CD4-positive, alpha-beta T cell treated with Interferon alpha-2 for 1 hour (primary cell): Measurements from ENCODE around the gene FARP1.
"Not testable (repeated sequence)": the region's sequence is repeated elsewhere in the genome, so short reads cannot be mapped to it uniquely, and the experiment has no call there.

Experiments used
- DNase-seq, 2 donors: peaks; one replicate each; pipeline ENCODE4 v3.0.0-alpha.2; 2020 to 2022

FARP1 gene

DNA sequence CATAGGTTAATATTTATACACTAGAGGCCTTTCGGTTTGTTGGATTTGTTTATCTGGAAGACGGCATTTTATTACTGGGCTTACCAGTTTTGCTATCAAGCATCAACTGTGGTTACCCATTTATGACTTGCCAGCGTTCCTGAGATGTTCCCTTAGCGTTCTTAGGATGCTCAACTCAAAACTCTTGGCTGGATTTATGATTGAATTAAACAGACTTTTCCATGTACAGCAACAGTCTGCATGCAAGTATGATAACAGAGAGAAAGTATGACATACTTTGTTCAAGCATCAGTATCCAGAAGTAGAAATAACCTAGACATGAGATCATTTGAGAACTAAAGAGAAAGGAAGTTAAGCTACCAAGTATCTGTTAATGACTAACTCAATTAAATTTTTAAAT, 64.1 kb downstream of the FARP1 start:
- DNase-seq, result no peak

DNA sequence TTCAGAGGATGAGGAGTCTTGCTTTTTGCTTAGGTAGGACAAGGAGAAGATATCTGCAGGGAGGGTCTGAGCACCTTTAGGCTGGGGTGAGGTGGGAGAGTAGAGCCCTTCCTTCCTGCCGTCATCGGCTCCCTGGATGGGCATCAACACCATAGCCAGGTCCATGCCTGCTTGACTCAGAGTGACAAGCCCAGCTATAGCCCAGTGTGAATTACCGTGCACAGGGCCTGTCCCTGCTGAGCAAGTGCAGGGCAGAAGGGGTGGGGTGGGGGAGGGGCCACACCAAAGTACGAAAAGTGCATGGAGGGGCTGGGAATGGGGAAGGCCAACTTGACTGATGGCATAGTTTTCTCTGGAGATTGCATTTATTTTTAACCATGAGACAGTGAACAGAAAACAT, 64.5 kb downstream of the FARP1 start:
- no peak for DNase-seq

DNA sequence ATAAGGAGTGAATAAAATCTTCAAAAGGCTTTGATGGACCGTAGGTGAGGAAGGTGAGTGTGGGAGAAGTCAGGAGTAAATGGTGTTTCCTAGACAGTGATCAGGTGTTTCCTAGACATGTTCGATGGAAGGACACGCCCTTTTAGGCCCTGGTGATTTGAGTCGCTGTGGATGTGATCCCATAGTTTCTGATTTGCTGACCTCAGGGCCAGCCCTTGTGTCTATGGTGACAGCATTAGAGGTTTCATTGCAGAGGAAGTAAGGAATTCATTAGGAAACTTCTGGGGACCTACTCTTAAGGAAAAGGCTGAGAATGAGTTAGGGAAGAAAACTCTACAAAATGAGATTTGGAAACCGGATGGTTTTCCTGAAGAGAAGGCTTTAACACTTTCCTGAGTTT, 65.7 kb downstream of the FARP1 start:
- DNase-seq, result no peak

DNA sequence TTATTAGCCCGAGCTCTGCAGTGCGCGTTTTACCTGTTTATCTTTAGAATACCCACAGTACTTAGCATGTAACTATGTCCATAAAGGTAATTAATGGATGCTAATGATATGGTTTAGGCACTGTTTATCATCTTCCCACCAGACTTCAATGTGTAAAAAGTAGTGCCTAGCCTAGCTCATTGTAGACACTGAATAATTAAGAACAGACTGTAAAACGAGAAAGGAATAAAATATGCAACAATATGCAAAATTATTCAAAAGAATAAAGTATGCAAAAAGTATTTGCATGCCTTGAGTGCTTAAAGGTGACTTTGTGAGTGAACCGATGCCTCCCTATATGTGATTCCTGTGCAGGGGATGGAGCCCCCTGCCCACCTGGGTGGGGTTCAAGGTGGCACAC, 69.9 kb downstream of the FARP1 start:
- no peak for DNase-seq

DNA sequence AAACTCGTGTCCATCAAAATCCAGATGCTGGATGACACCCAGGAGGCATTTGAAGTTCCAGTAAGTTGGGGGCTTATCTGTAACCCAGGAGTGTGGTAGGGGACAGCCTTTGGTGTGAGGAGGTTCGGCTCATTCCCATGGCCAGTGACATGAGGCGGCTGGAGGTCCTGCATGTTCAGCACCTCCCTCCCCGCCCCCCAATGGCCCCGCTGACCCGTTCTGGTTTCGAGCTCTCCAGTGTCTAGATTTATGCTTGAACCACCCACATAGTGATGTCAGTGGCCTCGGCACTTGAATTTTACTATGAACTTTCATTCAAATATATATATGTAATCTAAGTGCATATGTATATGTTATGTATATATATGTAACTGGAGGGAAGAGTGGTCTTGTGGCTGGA, 70.5 kb downstream of the FARP1 start:
- no peak for DNase-seq

DNA sequence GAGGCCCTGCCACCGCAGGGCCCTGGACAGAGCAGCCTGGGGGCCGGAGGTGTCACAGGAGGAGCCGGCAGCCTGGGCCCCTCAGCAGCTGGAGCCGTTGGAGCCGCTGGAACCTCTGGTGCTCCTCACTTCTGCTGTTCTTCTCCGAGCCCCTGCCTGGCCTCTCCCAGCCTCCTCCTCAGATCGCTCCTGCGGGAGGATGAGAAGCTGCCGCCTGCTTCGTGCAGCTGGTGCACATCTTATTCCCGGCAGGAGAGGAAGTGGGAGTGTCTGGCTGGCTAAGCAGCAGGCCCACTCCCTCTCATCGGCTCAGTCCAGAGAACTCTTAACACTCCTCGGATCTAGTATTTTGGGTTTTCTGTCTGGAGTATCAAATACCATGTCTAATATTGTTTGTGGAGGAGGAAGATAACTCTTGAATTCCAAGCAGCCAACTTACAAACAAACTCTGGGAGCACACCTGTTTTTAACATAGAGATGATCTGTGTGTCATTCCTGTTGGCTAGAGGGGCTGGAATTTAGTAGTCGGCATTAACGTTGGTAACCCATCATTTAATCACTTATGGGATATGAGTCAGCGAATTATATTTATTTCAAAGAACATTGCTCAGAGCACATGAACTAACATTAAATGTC, 71.2 kb downstream of the FARP1 start:
- no peak for DNase-seq

DNA sequence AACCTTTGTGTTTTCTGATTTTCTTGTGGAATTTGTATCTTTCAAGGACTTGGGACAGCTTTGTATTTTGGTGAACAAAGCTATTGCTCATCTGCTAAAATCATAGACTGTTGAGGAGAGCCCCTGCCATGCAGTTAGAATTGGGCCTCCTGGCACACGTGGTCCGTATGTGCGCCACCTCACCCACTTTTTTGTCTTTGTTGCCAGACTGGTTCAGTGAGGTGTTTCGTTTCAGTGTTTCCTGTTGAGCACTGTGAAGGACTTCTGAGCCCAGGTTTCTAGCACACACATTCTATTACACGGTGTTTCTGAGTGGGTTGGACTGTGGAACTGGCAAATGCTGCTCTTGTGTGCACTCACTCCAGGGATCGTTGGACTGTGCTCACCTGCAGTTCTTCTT, 71.8 kb downstream of the FARP1 start:
- no peak for DNase-seq

DNA sequence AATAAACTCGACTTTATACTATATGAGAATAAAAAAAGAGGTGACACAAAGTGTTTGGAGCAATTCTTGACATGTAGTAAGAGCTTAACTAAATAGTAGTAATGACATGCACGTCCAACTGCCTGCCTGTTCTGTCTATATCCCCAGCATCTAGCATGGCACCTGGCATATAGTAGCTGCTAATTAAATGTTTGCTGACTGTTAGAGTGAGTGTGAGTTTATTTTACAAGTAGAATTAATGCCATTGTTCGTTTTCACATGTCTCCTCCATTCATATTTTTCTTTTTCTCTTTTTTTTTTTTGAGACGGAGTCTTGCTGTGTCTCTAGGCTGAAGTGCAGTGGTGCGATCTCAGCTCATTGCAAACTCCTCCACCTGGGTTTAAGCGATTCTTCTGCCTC, 72.6 kb downstream of the FARP1 start:
- no peak for DNase-seq

DNA sequence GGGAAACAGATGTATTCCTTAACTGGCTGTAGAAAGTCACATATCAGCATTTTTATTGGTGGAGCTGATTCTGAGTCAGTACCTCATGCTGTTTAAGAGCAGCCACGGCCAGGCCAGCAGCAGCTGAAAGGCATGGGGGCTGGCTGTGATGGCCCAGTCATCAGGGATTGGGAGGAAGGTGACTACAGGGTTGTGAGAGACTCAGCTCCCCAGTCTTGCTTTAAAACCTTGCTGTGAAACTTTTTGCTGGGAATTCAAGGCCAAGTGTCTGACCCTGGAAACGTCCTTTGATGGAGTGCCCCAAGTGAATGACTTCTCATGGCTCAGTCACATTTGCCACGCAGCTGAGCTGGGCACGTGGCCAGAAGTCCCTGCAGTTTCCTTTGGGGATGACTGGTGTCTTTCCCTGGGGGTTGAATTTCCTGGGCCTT, 73.3 kb downstream of the FARP1 start:
- no peak for DNase-seq

DNA sequence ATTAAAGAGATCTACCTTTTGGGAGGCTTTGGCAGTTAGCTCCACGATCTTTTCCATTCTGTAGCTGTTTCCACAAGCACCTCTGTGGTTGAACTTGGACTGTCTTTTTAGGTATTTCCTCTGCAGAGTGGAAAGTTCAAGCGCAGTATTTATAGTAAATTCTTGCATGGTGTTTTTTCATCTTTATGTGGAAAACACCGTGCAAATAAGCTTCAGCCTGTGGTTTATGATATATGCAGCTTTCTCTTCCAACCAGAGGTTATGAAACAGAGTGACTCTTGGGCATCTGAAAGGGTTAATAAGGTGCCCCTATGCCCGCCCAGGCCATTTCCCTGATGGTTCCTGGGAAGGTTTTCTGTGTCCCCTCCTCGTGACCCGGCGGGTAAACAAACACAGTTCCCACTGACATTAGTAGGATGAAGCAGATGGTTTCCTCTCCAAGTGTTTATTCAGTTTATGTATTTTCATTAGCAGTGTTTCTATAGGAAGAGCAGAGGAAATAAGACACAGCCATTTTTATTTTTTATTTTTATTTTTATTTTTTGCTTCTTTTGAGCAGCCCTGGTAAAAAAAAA, 73.9 kb downstream of the FARP1 start:
- no peak for DNase-seq

DNA sequence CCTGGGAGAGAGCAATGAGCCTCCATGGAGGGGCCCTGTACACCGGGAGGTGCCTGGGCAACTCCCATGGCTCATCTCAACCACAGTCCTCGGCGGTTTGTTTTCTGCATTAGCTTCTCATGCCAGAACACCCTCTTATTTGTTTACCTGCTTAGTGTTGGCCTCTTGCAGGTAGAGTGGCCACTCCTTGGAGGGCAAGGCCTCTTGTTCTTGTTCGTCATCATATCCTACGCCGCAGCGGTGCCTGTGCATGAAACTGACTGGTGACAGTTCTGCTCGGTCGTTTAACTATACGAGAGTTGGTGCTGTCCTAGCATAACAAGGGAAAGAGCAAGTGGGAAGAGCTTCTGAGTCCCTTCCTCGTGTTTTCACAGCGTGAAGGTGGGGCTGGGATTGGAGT, 74.7 kb downstream of the FARP1 start:
- no peak for DNase-seq

DNA sequence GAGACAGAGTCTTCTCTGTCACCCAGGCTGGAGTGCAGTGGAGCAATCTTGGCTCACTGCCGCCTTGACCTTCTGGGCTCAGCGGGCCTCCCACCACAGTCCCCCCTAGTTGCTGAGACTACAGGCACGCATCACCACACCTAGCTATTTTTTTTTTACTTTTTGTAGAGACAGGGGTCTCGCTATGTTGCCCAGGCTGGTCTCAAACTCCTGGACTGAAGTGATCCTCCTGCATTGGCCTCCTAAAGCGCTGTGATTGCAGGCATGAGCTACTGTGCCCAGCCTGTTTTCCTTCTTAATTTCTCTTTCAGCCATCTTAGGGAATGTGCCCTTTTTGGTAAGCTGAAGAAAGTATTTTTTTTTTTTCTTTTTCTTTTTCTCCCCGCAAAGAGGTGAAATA, 76.8 kb downstream of the FARP1 start:
- no peak for DNase-seq

DNA sequence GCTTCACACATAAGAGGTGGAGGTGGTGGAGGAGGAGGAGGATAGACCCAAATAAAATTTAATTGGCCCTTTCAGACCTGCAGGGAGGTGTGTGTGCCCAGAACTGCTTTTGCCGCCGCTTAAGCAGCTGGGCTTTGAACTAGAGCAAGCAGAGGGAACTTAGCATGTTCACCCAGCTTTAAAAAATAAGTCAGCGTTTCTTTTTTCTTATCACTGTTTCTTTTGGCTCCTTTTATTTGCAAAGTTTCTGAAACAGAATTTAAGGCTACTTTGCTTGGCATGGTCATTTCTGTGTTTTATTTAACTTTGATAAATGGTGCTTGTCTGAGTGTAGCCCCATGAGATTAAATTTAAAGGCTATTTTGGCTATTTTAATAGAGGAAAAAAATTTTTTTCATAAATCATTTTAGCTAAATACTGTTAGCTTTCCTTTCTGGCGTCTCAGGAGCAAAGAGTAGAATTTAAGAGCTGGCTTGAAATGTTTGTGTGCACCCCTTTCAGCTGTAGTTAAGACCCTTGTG, 77.4 kb downstream of the FARP1 start:
- DNase-seq, result no peak

DNA sequence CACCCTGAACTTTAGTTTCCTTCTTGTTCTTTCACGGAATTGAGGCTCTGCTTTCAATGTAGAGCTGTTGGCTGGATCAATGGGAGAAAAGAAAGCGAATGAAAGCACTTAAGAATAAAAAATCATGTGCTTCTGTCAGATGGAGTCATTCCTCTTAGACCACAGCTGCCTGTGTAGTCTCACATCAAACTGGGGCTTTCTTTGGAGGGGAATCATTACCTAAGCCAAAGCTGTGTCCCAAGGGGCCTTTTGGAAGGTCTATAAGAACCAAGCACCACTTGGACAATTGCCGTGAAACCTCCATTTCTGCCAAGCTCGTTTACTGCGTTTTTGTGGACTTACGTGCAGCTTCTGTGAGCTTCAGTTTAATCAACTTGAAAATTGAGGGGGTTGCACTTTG, 78.3 kb downstream of the FARP1 start:
- DNase-seq, result no peak

DNA sequence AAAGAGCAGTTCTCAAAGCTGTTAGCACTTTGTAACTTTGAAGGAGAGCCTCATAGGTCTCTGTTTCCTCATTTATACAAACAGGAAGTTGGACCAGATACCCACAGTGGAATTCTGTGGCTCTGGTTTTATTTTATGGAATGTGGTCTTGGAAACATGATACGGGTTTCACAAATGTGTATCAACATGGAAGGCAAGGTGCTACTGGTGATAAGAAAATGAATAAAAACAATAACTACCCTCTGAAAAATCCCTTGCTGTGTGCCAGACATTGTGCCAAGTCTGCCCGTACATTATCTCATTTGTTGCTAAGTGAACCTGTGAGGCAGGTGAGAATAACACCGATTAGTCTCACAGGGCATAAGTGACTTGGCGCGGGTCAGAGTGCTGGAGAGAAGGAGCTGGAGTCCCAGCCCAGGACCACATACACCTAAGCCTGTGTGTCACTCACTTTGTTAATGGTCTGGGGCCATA, 79.2 kb downstream of the FARP1 start:
- no peak for DNase-seq

DNA sequence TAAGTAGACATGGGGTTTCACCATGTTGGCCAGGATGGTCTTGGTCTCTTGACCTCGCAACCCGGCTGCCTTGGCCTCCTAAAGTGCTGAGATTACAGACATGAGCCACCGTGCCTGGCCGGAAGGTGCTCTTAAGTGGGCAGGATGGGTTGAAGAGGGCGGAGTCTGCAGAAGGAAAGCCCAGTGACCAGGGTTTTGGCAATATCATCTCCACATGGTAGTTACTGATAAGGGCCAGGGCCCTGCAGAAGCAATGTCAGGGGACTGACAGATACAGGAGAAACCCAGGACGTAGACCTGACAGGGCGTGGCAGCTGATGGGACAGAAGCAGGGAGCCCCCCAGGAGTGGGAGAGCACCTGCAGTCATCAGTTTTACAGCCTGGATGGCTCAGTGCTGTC, 79.9 kb downstream of the FARP1 start:
- DNase-seq, result no peak

DNA sequence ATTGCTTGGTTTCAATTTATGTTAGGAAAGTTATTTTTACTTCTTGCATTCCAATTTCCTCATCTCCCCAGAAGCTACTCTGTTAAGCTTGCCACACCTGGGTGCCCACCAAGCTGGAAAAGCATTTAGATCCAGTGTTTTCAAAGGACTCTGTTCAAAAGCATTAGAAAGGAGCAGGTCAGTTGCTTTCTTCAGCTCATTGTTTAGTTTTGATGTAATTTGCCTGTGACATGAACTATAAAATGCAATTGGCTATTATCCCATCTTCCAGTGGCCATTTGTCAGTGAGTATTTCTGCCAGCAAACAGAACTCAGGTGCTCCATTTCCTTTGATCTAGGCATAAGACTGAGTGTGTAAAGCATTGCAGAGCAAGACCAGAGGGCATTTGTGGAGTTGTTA, 80.8 kb downstream of the FARP1 start:
- no peak for DNase-seq

DNA sequence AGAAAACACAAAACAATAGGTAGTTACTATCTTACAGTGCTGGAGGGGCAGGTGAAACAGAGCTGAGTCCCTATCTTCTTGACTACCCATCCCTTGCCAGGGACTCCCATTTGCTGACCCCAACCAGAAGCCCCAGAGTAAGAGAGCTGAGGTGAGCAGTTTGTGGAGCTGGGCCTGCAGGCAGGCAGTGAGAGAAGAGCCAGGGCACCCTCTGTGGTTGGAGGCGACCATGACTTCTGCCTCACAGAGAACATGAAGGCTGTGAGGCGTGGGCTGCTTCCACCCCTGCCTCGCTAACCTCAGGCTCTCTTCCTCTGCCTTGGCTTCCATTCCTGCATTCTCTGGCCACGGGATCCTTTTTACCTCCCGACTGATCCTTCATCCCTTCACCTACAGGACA, 81.7 kb downstream of the FARP1 start:
- no peak for DNase-seq

DNA sequence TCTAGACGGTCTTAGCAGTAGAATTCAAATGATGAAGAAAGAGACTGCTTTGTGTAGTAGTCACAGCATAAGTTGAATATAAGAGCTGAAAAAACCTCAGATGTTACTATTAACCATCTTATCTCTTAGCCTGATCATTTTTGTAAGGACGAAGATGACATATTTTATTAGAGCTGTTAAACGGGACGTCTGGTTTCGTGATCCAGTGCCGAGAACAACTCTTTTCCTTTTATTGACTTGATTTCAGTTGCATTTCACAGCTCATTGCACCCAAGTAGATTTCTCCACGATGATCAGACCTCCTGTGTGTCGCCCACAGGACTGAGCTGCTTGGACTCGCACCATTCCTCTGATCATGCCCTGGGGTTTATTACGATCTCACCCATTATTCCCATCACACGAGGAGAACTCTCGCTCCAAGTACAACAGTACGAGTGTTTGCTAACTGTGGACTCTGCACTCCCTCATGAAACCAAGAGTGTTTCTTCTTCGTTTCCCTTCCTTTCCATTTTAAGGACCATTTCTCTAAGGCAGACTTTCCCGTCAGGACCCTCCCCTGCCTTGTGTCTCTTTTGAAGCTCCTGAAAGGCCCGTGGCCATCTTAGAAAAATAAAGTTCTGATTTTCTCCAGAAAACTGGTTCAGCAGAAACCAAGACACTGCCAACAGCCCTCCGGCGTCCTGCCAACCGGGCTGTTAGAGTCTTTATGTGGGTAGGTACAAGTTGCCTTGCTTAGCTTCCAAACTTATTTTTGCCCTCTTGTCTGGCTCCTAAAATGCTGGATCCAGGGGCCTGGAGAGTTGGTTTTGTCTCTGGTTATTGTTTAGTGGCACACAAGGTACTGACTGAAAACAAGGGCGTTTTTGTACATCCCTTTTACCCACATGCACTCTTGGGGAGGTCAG, 82.4 kb downstream of the FARP1 start:
- DNase-seq, result no peak

DNA sequence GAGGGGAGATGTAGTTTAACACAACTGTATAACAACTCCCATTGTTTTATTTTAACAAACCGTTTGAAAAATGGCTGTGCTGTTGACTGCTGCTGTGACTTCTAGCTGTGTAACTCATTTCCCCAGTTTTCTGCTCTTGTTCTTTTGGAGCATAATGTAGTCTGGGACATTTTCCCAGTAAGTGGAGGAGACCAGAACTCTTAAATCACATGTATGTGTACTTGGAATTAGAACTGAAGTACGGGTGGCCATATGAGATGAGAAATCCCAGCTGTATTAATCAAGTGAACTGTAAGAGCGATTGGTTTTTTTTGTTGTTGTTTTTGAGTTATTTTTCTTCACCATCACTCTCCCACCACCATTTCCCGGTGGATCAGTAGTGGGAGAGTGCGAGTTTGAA, 83.6 kb downstream of the FARP1 start:
- no peak for DNase-seq

DNA sequence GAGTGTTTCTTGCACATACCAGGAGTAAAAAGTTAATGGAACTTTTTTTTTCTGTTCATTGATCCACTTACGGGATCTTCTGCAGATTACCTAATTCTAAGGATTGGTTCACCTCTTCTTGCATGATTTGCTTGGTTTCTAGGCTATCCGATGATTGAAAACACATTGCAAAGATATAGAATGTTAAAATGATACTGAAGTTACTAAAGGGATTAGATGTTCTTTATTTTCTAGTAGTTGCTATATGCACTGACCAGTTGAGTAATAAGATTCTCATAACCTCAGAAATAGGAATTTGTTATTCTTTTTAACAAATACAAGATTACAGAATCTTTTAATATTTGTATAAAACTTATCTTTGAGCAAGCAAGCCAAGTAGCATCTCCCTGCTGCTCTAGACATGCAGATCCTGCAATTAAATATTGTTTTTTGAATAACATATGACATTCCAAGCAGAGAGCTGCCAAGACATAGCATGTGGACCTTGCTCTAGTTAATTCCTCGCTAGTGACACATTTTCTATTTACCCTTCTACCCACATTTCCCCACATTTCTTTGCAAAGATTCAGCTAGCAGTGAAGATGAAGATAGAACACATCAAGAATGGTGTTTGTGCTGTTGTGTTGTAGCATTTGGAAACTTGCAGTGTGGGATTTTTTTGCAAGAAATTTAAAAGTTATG, 85.9 kb downstream of the FARP1 start:
- DNase-seq, result no peak

DNA sequence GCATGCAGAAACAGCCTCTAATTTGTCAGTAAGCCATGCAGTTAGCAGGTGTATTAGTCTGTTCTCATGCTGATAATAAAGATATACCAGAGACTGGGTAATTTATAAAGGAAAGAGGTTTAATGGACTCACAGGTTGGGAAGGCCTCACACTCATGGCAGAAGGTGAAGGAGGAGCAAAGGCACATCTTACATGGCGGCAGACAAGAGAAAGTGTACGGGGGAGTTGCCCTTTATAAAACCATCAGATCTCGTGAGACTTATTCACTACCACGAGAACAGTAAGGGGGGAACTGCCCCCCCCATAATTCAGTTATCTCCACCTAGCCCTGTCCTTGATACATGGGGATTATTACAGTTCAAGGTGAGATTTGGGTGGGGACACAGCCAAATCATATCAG, 87.9 kb downstream of the FARP1 start:
- not testable (repeated sequence) for DNase-seq

DNA sequence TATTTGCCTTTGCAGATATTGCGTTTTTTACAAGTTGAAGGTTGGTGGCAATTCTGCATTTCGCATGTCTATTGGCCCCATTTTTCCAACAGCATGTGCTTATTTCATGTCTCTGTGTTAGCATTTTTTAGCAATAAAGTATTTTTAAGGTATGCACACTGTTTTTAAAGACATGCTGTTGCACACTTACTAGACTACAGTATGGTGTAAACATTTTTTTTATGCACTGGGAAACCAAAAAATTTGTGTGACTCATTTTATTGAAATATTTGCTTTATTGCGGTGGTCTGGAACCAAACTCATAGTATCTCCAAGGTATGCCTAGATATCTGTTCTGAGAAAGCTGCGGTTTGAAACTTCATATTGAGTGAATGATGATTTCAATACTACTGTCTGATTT, 89.6 kb downstream of the FARP1 start:
- DNase-seq, result no peak
